Measurements from ENCODE around the gene ACVRL1. TPM values are rescaled to one million over a fixed set of nuclear protein-coding genes. Genes with fewer than 3 reads are reported as not detected.
A peak's percentile ranks its signal among the peaks of the same experiment; 100 is the strongest.

The ACVRL1 gene
- total RNA-seq, 5 donors from 2014 or later (not counting 1 experiment from before 2014, with no cell fraction given) = 0.16 to 0.58 (median 0.23) TPM; not detected in 2

- peaks cover 2 to 22% of the 10 kb centered on the region in 2 experiments for H3K4me1 ChIP-seq (ENCODE audit: control insufficient read depth in 1 of 2, extremely low read depth in 1 of 2, insufficient read depth in 2 of 2, low read length in 2 of 2)
- H3K27me3 Mint-ChIP-seq = peaks cover 48 to 63% of the 10 kb centered on the region in 2 donors
- H3K4me3 Mint-ChIP-seq = peak overlapping the region; percentile 24 to 67 (median 41)
- H3K27ac ChIP-seq (ENCODE audit: low read length) = no peak overlapping the region
- ATAC-seq (replicated peaks in 1 of 4) (peak in 1 of 4 experiments; percentile 25), DNase-seq (peak in 1 of 35 experiments; percentile 21)
- H3K9me3 Mint-ChIP-seq = no peaks in the 10 kb centered on the region
- POLR2A ChIA-PET = interaction anchor here in 1 of 2 donors (0.7 kb wide), 1 partner anchor 43 kb away, joined by 6 read pairs; no protein-coding TSS in a partner anchor
- no peak overlapping the region for H3K27ac Mint-ChIP-seq
- H3K27me3 ChIP-seq (replicated peaks in 1 of 2; ENCODE audit: control insufficient read depth in 2 of 2, extremely low read depth in 1 of 2, insufficient read depth in 2 of 2, low read length in 1 of 2) = peaks cover 0 to 83% of the 10 kb centered on the region in 2 experiments
- H3K4me3 ChIP-seq (ENCODE audit: control insufficient read depth in 1 of 2, extremely low read depth in 1 of 2, low read length in 1 of 2) = peak overlapping the region in 1 of 2 donors; percentile 75
- 19% methylated on average over 54 of the region's 67 CpGs for whole genome bisulfite sequencing (ENCODE audit: insufficient coverage)
- H3K4me1 Mint-ChIP-seq = peaks cover 0 to 21% (median 13%) of the 10 kb centered on the region in 3 donors
- no peaks in the 10 kb centered on the region for H3K9me3 ChIP-seq
- H3K36me3 Mint-ChIP-seq = no peaks in the 10 kb centered on the region
- CTCF ChIA-PET = no interaction called here
- no peaks in the 10 kb centered on the region for H3K36me3 ChIP-seq (ENCODE audit: control insufficient read depth in 2 of 2, extremely low read depth in 1 of 2, insufficient read depth in 1 of 2, low read length in 1 of 2)
Observed at GRCh38 chr12:51868821-51869495, 38.3 kb upstream of the ACVRL1 start.

GRCh38 chr12:51869496-51869865, 37.8 kb upstream of the ACVRL1 start:
- Mint-ChIP-seq H3K9me3 (no peaks in the 10 kb centered on the region), H3K4me3 (no peak overlapping the region), H3K27me3 (peaks cover 45 to 60% of the 10 kb centered on the region in 2 donors), H3K4me1 (peaks cover 0 to 19% (median 10%) of the 10 kb centered on the region in 3 donors), H3K36me3 (no peaks in the 10 kb centered on the region), H3K27ac (no peak overlapping the region)
- Histone ChIP-seq H3K4me1 (ENCODE audit: control insufficient read depth in 1 of 2, extremely low read depth in 1 of 2, insufficient read depth in 2 of 2, low read length in 2 of 2) (peaks cover under 1 to 17% of the 10 kb centered on the region in 2 experiments), H3K27ac (ENCODE audit: low read length) (no peak overlapping the region), H3K9me3 (no peaks in the 10 kb centered on the region), H3K4me3 (ENCODE audit: control insufficient read depth in 1 of 2, extremely low read depth in 1 of 2, low read length in 1 of 2) (peak overlapping the region in 1 of 2 donors; percentile 75), H3K27me3 (replicated peaks in 1 of 2; ENCODE audit: control insufficient read depth in 2 of 2, extremely low read depth in 1 of 2, insufficient read depth in 2 of 2, low read length in 1 of 2) (peaks cover 0 to 79% of the 10 kb centered on the region in 2 experiments), H3K36me3 (ENCODE audit: control insufficient read depth in 2 of 2, extremely low read depth in 1 of 2, insufficient read depth in 1 of 2, low read length in 1 of 2) (no peaks in the 10 kb centered on the region)
- POLR2A ChIA-PET = interaction anchor here in 1 of 2 donors (0.6 to 0.7 kb wide), 2 partner anchors 44 to 1010 kb away, joined by 3 to 6 read pairs; no protein-coding TSS in a partner anchor
- ATAC-seq (replicated peaks in 1 of 4) (no peak), DNase-seq (no peak)
- CTCF ChIA-PET = no interaction called here
- WGBS (ENCODE audit: insufficient coverage) = 43% methylated on average over 8 of the region's 20 CpGs

- H3K9me3 ChIP-seq = no peaks in the 10 kb centered on the region
- ATAC-seq (replicated peaks in 1 of 4) (no peak), DNase-seq (no peak)
- Mint-ChIP-seq H3K9me3 (no peaks in the 10 kb centered on the region), H3K27me3 (peaks cover 41 to 56% of the 10 kb centered on the region in 2 donors), H3K4me3 (peak overlapping the region in 1 of 3 donors; percentile 27), H3K27ac (peak overlapping the region in 1 of 2 donors; percentile 15), H3K36me3 (no peaks in the 10 kb centered on the region), H3K4me1 (peaks cover 0 to 17% (median 9%) of the 10 kb centered on the region in 3 donors)
- no peaks in the 10 kb centered on the region for H3K36me3 ChIP-seq (ENCODE audit: control insufficient read depth in 2 of 2, extremely low read depth in 1 of 2, insufficient read depth in 1 of 2, low read length in 1 of 2)
- WGBS (ENCODE audit: insufficient coverage) = 48% methylated on average over 3 of the region's 3 CpGs
- ChIA-PET CTCF (interaction anchor here in 1 of 2 donors (0.7 kb wide), 1 partner anchor 16 kb away, joined by 4 read pairs; no protein-coding TSS in a partner anchor), POLR2A (interaction anchor here in 1 of 2 donors (0.6 kb wide), 1 partner anchor 1009 kb away, joined by 3 read pairs; no protein-coding TSS in a partner anchor)
- no peak overlapping the region for H3K4me3 ChIP-seq (ENCODE audit: control insufficient read depth in 1 of 2, extremely low read depth in 1 of 2, low read length in 1 of 2)
- peaks cover 0 to 14% of the 10 kb centered on the region in 2 experiments for H3K4me1 ChIP-seq (ENCODE audit: control insufficient read depth in 1 of 2, extremely low read depth in 1 of 2, insufficient read depth in 2 of 2, low read length in 2 of 2)
- peaks cover 0 to 76% of the 10 kb centered on the region in 2 experiments for H3K27me3 ChIP-seq (replicated peaks in 1 of 2; ENCODE audit: control insufficient read depth in 2 of 2, extremely low read depth in 1 of 2, insufficient read depth in 2 of 2, low read length in 1 of 2)
- no peak overlapping the region for H3K27ac ChIP-seq (ENCODE audit: low read length)
Observed at GRCh38 chr12:51869931-51870330, 37.4 kb upstream of the ACVRL1 start.

- H3K27me3 Mint-ChIP-seq = peaks cover 35 to 50% of the 10 kb centered on the region in 2 donors
- peak overlapping the region in 1 of 3 donors; percentile 27 for H3K4me3 Mint-ChIP-seq
- ATAC-seq (replicated peaks in 1 of 4) = no peak
Observed at GRCh38 chr12:51870504-51870903, 36.8 kb upstream of the ACVRL1 start.

GRCh38 chr12:51871126-51871525, 36.2 kb upstream of the ACVRL1 start:
- no peak overlapping the region for H3K4me3 Mint-ChIP-seq
- CTCF ChIA-PET = interaction anchor here in 1 of 2 donors (1.0 kb wide), 1 partner anchor 53 kb away, joined by 3 read pairs; no protein-coding TSS in a partner anchor
- Histone ChIP-seq H3K9me3 (no peaks in the 10 kb centered on the region), H3K36me3 (ENCODE audit: control insufficient read depth in 2 of 2, extremely low read depth in 1 of 2, insufficient read depth in 1 of 2, low read length in 1 of 2) (no peaks in the 10 kb centered on the region), H3K27ac (ENCODE audit: low read length) (no peak overlapping the region), H3K27me3 (replicated peaks in 1 of 2; ENCODE audit: control insufficient read depth in 2 of 2, extremely low read depth in 1 of 2, insufficient read depth in 2 of 2, low read length in 1 of 2) (peaks cover 0 to 64% of the 10 kb centered on the region in 2 experiments), H3K4me3 (ENCODE audit: control insufficient read depth in 1 of 2, extremely low read depth in 1 of 2, low read length in 1 of 2) (no peak overlapping the region), H3K4me1 (ENCODE audit: control insufficient read depth in 1 of 2, extremely low read depth in 1 of 2, insufficient read depth in 2 of 2, low read length in 2 of 2) (peaks cover 0 to 14% of the 10 kb centered on the region in 2 experiments)
- H3K27me3 Mint-ChIP-seq = peaks cover 35 to 45% of the 10 kb centered on the region in 2 donors
- no peaks in the 10 kb centered on the region for H3K9me3 Mint-ChIP-seq
- ATAC-seq (replicated peaks in 1 of 4) = no peak
- H3K4me1 Mint-ChIP-seq = peaks cover 0 to 17% (median 9%) of the 10 kb centered on the region in 3 donors
- peak in 1 of 35 experiments; percentile 18 for DNase-seq
- WGBS (ENCODE audit: insufficient coverage) = 52% methylated on average over 3 of the region's 6 CpGs
- POLR2A ChIA-PET = no interaction called here
- no peaks in the 10 kb centered on the region for H3K36me3 Mint-ChIP-seq
- H3K27ac Mint-ChIP-seq = no peak overlapping the region

More at GRCh38 chr12:51870504-51870903, 36.8 kb upstream of the ACVRL1 start:
- H3K36me3 ChIP-seq (ENCODE audit: control insufficient read depth in 2 of 2, extremely low read depth in 1 of 2, insufficient read depth in 1 of 2, low read length in 1 of 2) = no peaks in the 10 kb centered on the region
- no peaks in the 10 kb centered on the region for H3K9me3 ChIP-seq
- H3K4me3 ChIP-seq (ENCODE audit: control insufficient read depth in 1 of 2, extremely low read depth in 1 of 2, low read length in 1 of 2) = no peak overlapping the region
- ChIA-PET CTCF (interaction anchor here in 1 of 2 donors (0.7 kb wide), 1 partner anchor 15 kb away, joined by 4 read pairs; no protein-coding TSS in a partner anchor), POLR2A (no interaction called here)
- no peak overlapping the region for H3K27ac Mint-ChIP-seq
- peaks cover 0 to 14% of the 10 kb centered on the region in 2 experiments for H3K4me1 ChIP-seq (ENCODE audit: control insufficient read depth in 1 of 2, extremely low read depth in 1 of 2, insufficient read depth in 2 of 2, low read length in 2 of 2)
- 62% methylated on average over 3 of the region's 4 CpGs for WGBS (ENCODE audit: insufficient coverage)
- peaks cover 0 to 17% (median 9%) of the 10 kb centered on the region in 3 donors for H3K4me1 Mint-ChIP-seq
- H3K27me3 ChIP-seq (replicated peaks in 1 of 2; ENCODE audit: control insufficient read depth in 2 of 2, extremely low read depth in 1 of 2, insufficient read depth in 2 of 2, low read length in 1 of 2) = peaks cover 0 to 70% of the 10 kb centered on the region in 2 experiments
- no peak for DNase-seq
- no peaks in the 10 kb centered on the region for H3K36me3 Mint-ChIP-seq
- no peaks in the 10 kb centered on the region for H3K9me3 Mint-ChIP-seq
- no peak overlapping the region for H3K27ac ChIP-seq (ENCODE audit: low read length)

GRCh38 chr12:51871918-51872688, 35.2 kb upstream of the ACVRL1 start:
- peaks cover 0 to 14% of the 10 kb centered on the region in 2 experiments for H3K4me1 ChIP-seq (ENCODE audit: control insufficient read depth in 1 of 2, extremely low read depth in 1 of 2, insufficient read depth in 2 of 2, low read length in 2 of 2)
- ChIA-PET CTCF (interaction anchor here in 1 of 2 donors (1.0 to 1.2 kb wide), 2 partner anchors 52 to 109 kb away, joined by 3 read pairs; no protein-coding TSS in a partner anchor), POLR2A (no interaction called here)
- ATAC-seq (replicated peaks in 1 of 4) (no peak), DNase-seq (peak in 1 of 35 experiments; percentile 5)
- H3K27me3 ChIP-seq (replicated peaks in 1 of 2; ENCODE audit: control insufficient read depth in 2 of 2, extremely low read depth in 1 of 2, insufficient read depth in 2 of 2, low read length in 1 of 2) = peaks cover 0 to 56% of the 10 kb centered on the region in 2 experiments
- Mint-ChIP-seq H3K4me3 (no peak overlapping the region), H3K27me3 (peaks cover 31 to 43% of the 10 kb centered on the region in 2 donors), H3K36me3 (no peaks in the 10 kb centered on the region), H3K9me3 (no peaks in the 10 kb centered on the region), H3K4me1 (peaks cover 0 to 17% (median 9%) of the 10 kb centered on the region in 3 donors), H3K27ac (no peak overlapping the region)
- H3K9me3 ChIP-seq = no peaks in the 10 kb centered on the region
- 80% methylated on average over 2 of the region's 17 CpGs for WGBS (ENCODE audit: insufficient coverage)
- no peak overlapping the region for H3K4me3 ChIP-seq (ENCODE audit: control insufficient read depth in 1 of 2, extremely low read depth in 1 of 2, low read length in 1 of 2)
- no peak overlapping the region for H3K27ac ChIP-seq (ENCODE audit: low read length)
- no peaks in the 10 kb centered on the region for H3K36me3 ChIP-seq (ENCODE audit: control insufficient read depth in 2 of 2, extremely low read depth in 1 of 2, insufficient read depth in 1 of 2, low read length in 1 of 2)

All from T-cell (primary cell).